NCI-H2227 treated with DMSO at 0.1 percent for 48 hours (cell line): Measurements from ENCODE around the gene LAIR2.

Source experiments
- DNase-seq: peaks from one replicate; lab custom pipeline; 2025; lab: John Stamatoyannopoulos, UW

The LAIR2 gene

DNA sequence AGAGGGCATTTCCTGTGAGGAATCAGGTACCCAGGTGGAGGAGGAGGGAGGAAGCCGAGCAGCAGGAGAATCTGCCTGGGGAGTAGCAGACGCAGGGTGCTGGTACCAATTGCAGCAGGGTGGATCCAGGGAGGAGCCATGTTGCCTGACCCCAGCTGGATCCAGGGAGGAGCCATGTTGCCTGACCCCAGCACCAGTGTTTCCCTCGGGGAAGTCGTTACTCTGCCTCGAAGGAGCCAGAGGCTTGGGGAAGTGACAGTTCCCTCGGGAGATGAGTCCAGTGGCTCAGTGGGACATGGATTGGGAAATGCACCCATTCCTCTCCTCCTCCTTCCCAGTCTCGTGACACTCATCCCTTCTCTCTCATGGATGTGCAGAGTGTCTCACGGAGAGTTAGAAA is 31.5 kb downstream of the LAIR2 start:
- DNase-seq: no peak

DNA sequence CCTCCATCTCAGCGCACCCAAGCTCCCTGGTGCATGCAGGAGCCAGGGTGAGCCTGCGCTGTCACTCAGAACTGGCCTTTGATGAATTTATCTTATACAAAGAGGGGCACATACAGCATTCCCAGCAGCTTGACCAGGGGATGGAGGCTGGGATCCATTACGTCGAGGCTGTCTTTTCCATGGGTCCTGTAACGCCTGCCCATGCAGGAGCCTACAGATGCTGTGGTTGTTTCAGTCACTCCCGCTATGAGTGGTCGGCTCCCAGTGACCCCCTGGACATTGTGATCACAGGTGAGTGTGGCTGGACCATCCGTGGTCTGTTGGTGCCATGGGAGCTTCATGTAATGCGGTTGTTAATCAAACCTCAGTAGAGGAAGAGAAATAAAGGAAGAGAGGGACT is 33.0 kb downstream of the LAIR2 start:
- DNase-seq: no peak

DNA sequence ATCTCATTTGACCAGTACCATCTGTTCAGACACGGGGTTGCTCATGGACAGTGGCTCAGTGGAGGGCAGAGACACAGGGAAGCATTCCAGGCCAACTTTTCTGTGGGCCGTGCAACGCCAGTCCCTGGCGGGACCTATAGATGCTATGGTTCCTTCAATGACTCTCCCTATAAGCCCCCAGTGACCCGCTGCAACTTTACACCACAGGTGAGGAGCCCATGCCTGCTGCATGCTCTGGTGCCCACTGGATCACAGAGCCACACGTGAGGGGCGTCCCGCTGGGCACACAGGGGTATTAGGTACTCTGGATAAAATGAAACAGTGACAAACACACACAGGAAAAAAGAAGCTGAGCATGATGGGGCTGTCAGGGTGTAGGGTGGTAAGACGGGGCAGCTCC is 34.3 kb downstream of the LAIR2 start:
- no peak for DNase-seq

DNA sequence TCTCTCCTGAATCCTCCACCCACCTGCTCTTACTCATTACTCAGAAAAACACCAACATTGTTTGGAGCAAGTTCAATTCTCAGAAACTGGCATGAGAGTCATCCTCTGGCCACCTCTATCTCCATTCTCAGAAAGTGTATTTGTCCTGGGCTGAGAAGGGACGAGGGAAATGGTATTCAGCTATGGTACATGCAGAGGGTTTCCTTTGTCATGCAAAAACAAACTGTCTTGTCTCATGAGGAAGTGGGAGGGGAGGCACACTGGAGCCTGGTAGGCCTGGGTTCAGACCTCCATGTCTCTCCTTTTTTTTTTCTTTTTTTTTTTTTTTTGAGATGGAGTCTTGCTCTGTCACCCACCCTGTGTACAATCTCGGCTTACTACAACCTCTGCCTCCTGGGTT is 39.1 kb downstream of the LAIR2 start:
- DNase-seq: no peak

DNA sequence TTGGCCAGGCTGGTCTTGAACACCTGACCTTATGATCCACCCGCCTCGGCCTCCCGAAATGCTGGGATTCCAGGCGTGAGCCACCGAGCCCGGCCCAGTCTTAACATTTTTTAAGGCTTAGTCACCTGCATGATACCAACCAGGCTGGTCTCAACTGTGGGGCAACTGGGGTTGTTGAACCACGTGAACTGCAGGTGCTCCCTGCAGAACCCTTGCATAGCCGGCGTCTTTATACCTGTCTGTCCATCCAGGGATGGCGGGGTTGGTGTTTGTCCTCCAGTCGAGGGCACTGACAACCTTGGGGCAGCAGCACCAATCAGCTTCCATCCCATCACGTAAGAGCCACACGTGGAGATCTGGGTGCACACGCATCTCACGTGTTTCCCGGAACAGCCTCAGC is 46.2 kb downstream of the LAIR2 start:
- no peak for DNase-seq

DNA sequence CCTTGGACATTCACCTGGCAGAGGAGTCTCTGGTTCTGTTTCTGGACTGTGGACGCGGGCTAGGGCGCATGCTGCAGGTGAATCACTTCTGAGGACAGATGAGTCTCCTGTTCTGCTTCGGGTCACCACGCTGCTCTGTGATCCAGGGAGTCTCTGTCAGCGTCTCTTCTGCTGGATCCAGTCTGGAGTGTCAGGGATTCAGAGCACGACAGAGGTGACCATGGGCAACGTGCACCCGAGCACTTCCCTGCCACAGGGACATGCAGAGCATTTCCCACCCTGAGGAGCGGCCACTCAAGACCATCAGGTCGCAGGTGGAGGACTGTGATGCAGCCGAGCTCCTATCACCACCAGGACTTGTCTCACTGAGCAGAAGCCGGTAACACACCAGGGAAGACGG is 46.6 kb downstream of the LAIR2 start:
- DNase-seq: no peak

DNA sequence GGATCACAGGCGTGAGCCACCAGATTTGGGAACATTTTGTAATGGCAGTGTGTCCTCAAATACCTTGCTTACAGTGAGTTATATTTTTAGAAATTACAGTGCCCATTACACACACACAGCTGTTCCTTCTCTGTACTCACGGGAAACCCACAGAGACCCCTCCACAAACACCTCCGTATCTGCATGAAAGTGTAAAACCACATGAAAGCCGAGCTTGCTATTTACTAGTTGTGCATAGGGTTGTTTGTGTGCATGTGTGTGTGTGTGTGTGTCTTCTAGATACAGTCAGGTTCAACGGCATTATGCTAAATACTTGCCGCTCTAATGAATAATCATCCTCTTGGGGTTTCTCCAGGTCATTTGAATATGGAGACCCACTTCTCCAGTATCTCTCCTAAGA is 48.7 kb downstream of the LAIR2 start:
- DNase-seq: no peak

DNA sequence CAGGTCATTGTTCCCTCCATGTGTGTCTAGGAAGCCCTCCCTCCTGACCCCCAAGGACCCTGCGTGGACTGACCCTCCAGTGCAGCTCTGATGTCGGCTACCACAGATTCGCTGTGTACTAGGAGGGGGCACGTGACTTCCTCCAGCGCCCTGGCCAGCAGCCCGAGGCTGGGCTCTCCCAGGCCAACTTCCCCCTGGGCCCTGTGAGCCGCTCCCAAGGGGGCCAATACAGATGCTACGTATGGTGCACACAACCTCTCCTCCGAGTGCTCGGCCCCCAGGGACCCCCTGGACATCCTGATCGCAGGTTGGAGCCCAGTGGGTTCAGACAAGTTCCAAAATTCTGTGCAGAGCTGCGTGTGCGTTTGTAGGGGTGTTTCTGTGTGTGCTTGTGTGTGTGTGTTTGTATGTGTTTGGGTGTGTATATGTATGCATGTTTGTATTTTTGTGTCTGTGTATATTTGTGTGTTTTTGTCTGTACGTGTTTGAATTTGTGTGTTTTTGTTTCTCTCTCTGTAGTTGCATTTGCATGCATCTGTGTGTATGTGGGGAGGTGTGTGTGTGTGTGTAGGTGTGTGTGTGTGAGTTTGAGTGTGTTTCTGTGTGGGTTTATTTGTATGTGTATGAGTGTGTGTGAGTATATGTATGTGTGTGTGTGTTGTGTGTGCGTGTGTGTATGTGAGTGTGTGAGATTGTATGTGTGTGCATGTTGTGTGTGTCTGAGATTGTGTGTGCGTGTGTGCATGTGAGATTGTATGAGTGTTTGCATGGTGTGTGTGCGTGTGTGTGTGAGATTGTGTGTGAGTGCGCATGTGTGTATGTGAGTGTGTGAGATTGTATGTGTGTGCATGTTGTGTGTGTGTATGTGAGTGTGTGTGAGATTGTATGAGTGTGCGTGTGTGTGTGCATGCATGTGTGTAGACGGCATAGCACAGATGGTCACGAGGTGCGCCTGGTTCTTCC is 49.6 kb downstream of the LAIR2 start:
- DNase-seq: no peak

DNA sequence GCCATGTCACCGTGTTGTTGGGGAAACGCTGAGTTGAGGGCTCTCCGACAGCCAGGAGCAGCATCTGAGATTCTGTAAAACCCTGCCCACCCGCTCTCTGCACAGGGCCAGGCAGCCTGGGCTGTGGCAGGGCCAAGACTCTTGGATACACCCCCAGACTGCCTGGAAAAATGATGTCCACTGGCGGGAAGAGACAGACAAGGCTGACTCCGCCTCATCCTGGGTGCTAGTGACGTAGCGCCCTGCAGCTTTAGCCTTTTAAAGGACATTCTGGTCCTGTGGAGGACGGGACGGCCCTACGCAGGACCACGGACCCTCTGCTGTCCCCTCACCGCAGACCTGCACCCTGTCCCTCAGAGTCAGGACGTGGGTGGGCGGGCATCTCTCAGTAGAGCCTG is 50.3 kb downstream of the LAIR2 start:
- no peak for DNase-seq

DNA sequence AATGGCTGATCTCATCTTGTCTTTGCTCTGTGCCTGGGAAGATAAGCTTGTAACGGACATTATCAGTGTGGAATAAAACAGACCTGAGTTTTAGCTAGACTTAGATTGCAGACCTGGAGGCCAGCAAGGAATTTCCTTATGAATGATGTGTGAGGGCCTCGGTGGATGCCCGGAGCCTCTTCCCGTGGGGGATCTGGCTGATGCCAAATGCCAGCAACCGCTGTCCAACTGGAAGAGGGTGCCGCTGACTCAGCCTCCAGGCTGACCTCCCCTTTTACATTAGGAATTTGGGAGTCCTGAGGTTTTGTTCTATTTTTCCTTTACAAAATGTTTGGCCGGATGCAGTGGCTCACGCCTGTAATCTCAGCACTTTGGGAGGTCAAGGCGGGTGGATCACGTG is 51.4 kb downstream of the LAIR2 start:
- no peak for DNase-seq

DNA sequence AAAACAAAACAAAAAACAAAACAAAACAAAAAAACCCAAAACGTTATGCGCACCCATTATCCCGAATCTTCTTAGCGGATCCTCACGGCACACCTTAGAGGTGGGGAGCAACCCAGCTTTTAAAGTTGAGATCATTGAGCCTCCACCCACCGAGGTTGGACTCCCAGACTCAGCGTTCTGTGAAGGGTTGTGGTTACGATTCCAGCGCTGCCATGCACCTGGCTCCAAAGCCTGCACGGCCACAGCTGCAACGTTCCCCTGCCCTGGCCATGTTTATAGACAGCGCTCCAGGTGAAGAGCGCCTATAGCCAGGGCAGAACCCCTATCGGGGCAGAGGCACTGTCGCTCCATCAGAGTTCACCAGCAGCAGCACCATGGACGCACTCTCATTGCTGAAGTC is 52.3 kb downstream of the LAIR2 start:
- DNase-seq: no peak

DNA sequence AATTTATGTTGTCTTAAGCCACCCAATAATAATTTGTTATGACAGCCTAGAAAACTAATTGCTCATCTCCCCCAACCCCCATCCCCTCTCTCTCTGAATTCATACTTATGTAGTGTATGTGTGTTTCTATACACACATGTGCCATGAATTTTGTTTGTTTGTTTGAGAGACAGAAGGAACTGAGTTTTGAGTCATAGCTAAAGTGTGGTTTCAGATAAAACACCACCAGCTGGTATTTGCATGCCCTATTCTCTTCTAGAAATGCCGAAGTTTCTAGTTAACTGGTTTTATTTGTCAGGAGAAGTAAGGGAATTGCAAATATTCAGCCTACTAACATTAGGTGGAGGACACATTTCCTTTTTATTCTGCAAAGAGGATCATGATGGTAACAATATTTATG is 53.6 kb downstream of the LAIR2 start:
- no peak for DNase-seq

DNA sequence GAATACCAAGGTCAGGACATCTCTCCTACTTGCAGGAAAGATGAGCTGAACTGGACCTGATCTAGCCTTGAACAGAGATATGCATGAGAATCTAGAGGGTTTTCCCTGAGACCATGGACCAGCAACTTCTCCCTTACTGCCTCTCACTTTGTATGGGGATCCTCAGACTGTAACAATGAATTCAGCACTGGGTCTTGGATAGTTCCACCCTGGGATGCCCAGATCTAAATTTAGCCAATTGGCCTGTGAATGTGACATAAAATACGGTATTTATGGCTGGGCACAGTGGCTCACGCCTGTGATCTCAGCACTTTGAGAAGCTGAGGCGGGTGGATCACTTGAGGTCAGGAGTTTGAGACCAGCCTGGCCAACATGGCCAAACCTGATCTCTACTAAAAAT is 55.7 kb downstream of the LAIR2 start:
- DNase-seq: no peak
